ENCODE measurements around the gene PPT1.

GRCh38 chr1:40122855-40123254 is 25.8 kb upstream of the PPT1 start:
- TF ChIP-seq CTCF (IDR thresholded peaks at IDR 0.05) (no peak), POLR2A (IDR thresholded peaks at IDR 0.05) (no peak), POLR2AphosphoS5 (IDR thresholded peaks at IDR 0.05) (no peak)

All from stomach (tissue), 4 donors.